GM12865 (cell line): ENCODE measurements around the gene MRM3.

Source experiments
- DNase-seq: peaks from one replicate; pipeline ENCODE4 v3.0.0; 2010; ENCODE audit warnings: low read depth
- H3K4me3 ChIP-seq: 2 replicates; pipeline ENCODE4 v1.5.1; 2011; ENCODE audit warnings: mild to moderate bottlenecking, low read depth, low read length, control low read depth
- CTCF ChIP-seq: IDR thresholded peaks from 2 replicates; pipeline ENCODE4 v1.5.1; 2011; ENCODE audit warnings: low read length, control low read depth, low read depth, inconsistent platforms; ENCODE audit not compliant: insufficient read depth; ENCODE audit errors: missing control alignments

Gene MRM3, protein sequence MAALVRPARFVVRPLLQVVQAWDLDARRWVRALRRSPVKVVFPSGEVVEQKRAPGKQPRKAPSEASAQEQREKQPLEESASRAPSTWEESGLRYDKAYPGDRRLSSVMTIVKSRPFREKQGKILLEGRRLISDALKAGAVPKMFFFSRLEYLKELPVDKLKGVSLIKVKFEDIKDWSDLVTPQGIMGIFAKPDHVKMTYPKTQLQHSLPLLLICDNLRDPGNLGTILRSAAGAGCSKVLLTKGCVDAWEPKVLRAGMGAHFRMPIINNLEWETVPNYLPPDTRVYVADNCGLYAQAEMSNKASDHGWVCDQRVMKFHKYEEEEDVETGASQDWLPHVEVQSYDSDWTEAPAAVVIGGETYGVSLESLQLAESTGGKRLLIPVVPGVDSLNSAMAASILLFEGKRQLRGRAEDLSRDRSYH

GRCh38 chr17:781805-782731 lies at the start of gene MRM3, which contains the start of gene GLOD4:
MRM3 (plus strand) TSS chr17:782353; CDS start chr17:782379, 26 bp downstream.
GLOD4 (minus strand) TSS chr17:782280; CDS start chr17:782255, 25 bp downstream.
- peak; percentile 92 for DNase-seq
- TF ChIP-seq CTCF, result no peak
- peak within 1 kb of the TSS; percentile 79 for H3K4me3 ChIP-seq

- TF ChIP-seq CTCF, result no peak
- peak; percentile 49 for DNase-seq
Observed at GRCh38 chr17:732902-733720, 49.0 kb upstream of the MRM3 start.

DNA sequence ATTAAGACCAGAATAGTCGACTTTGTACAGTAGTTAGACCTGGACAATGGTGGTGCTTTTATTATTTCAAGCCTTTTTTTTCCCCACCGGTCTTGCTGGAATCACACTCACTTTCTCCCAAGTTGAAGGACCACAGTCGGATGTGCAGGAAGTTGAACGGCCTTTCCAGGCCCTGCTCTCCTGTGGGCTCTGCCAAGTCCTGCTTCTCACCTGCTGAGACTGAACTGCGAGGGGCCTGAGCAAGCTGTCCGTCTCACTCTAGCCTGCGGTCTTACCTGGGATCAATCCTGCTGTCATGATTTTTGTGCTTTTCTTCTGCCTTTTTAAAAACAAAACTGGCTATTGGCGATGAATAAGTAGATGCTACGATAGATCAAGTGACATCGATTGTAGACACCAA lies 48.4 kb upstream of the MRM3 start:
- no peak for DNase-seq
- peak overlapping the region; percentile 79 for H3K4me3 ChIP-seq
- TF ChIP-seq CTCF, result no peak

More at GRCh38 chr17:732902-733720, 49.0 kb upstream of the MRM3 start:
- peak overlapping the region; percentile 79 for H3K4me3 ChIP-seq

DNA sequence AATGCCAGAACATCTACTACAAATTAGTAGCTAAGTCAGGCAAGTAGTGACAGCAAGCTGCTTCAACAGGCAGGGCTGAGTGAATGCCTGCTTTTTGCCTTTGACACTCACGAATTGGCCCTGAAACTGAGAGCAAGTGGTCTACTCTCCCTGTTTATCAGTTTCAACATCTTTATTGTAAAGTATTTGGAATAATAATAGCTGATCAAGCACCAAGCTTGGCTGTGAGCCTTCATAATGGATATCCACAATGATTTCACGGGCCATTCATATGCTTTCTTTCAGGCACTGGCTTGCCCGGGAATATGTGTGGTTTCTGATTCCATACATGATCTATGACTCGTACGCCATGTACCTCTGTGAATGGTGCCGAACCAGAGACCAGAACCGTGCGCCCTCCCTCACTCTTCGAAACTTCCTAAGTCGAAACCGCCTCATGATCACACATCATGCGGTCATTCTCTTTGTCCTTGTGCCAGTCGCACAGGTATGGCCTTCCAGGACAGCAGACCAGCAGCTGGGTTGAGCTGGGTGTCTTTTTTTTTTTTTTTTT lies 44.5 kb upstream of the MRM3 start:
- no peak overlapping the region for H3K4me3 ChIP-seq
- no peak for TF ChIP-seq CTCF
- no peak for DNase-seq

- peak; percentile 82 for DNase-seq
- TF ChIP-seq CTCF, result no peak
- no peak overlapping the region; the same call in 1 of the 2 replicates for H3K4me3 ChIP-seq
Observed at GRCh38 chr17:740240-741017, 41.7 kb upstream of the MRM3 start.
